Renal pelvis (tissue), 4 donors: Measurements from ENCODE around the gene TELO2. TPM values are rescaled to one million over a fixed set of nuclear protein-coding genes. Genes with fewer than 3 reads are reported as not detected.
"Not testable (repeated sequence)": the region's sequence is repeated elsewhere in the genome, so short reads cannot be mapped to it uniquely, and the experiment has no call there.

Source experiments
- DNase-seq: peaks from one replicate; pipeline ENCODE4 v3.0.0-alpha.2; 2013
- polyA plus RNA-seq, 3 donors: library from polyadenylated mRNA; unstranded; fragments of 120-200 nt; gene quantifications; one replicate each; pipeline ENCODE4 v1.2.1, GENCODE V29; 2013; ENCODE audit not compliant: insufficient read length in 3 of 3

TELO2 gene
- polyA plus RNA-seq, 3 donors: 42.3 to 47.9 (median 43.6) TPM

DNA sequence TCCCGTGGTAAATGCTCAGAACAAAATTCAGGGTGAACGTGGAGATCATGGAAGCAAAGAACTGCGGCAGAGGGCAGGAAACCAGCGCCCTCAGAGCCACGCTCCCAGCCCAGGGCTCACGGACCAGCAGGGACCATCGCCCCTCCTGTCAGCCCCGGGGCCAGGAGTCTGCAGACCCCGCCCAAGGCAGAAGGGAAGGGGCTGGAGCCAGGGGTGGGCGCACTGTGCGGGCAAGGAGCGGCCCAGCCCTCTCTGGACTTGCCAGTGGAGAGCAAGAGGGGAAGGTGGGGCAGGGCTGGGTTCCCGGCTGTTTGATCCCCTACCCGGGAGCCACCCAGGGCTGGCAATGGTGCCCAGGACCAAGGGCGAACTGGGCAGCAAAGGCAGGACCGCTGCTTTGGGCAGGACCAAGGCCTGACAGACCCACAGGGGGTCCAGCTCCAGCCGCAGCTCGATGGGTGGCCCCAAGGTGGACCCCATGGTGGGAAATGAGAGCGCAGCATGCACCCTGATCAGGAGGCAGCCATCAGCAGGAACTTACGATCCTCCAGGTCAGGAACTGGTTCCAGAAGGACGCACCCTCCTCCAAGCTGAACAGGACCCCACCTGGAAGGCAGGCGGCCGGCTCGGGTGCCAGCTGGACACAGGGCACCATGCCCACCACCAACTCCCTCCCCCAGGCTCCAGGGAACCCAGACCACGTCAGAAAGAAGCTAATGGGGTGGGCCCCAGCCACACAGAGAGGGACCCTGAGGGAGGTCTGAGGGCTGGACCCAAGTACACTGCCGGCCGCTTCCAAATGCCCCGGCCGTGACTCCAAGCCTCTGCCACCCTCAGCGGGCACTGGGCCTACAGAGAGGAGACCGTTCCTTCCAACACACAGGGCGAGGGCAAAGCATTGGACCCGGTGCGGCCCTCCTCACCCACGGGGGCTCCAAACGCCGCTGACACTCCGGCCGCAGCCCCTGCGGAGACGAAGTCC is 37.7 kb upstream of the TELO2 start:
- no peak for DNase-seq

- no peak for DNase-seq
Measured at GRCh38 chr16:1456951-1457350, 36.2 kb upstream of the TELO2 start.

DNA sequence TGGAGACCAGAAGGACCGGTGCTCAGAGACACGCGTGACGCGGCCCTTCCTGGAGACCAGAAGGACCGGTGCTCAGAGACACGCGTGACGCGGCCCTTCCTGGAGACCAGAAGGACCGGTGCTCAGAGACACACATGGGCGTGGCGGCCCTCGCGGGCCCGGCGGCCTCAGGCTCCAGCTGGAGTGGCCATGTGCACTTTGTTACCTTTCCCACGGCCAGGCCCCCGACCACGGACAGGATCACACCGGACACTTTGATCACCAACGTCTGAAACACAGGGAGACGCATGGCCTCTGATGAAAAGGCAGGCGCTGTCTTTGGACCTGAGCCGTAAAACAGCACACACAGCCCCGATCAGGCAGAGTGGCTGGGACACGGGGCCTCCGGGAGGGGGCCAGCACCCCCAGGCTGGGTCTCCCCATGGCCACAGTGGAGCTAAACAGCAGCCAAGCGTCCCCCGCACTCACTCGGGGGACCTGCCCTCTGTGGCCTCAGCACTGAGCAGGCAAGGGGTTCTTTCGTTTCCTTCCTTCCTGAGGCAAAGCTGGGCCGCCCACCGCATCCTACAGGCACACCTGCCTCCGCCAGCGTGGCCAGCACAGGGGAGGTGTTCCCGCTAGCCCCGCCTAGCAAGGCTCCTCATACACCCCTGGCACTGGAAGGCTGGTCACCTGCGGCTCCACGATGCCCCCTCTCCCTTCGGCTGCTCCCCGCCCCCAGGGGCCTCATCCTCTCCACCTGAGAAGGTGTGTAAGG is 35.5 kb upstream of the TELO2 start:
- DNase-seq: no peak

- no peak for DNase-seq
Measured at GRCh38 chr16:1458336-1458976, 34.7 kb upstream of the TELO2 start.

DNA sequence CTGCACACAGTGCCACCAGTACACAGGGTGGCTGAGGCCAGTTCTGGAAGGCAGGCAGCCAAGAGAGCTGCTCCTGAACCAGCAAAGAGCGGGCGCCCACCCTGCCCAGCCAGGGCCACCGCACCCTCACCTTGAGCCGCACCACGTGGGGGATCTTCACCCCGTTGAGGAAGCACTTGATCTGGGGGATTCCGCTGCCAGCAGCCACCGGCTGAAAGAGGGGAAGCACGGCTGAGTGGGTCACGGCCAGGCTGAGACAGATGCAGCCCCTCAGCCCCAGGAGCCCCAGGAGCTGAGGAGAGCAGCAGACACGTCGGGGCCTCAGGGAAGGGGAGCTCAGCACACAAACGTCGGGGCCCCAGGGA is 34.2 kb upstream of the TELO2 start:
- no peak for DNase-seq

DNA sequence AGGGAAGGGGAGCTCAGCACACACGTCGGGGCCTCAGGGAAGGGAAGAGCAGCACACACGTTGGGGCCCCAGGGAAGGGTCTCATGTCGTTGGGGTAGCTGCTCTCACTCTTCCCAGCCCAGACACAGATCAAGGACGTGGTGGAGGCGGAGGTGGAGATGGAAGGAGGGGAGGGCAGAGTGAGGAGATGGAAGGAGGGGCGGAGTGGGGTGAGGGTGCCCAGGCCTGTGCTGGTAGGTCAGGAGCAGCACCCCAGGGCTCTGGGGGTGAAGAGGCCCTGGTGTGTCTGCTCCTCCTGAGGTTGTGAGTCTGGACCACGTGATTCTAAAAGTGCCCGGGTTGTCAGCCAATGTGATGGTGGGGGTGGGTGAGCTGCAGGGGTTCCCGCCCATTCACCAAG is 33.2 kb upstream of the TELO2 start:
- DNase-seq: no peak

DNA sequence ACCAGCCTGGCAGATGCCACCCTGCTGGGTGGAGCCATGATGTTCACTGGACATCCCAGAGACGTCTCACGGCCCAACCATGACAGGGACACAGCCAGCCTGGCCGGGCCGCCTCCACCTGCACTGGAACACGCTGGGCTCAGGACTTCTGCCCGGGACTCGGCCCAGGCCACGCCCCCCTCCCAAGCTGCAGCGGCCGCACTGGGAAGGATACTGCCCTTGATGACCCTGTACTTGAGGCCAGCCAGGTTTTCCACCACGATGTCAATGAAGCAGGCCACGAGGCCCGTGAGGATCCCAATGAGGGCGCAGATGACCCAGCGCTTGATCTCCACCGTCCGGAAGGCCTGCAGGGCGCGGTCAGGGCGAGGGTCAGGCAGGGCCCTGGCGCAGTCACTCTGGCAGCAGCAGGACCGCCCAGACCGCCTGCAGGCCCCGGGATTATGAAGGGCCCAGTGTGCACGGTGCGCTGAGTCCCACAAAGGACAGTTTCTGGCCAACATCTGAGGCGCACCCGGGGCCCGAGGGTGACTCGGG is 32.5 kb upstream of the TELO2 start:
- no peak for DNase-seq

DNA sequence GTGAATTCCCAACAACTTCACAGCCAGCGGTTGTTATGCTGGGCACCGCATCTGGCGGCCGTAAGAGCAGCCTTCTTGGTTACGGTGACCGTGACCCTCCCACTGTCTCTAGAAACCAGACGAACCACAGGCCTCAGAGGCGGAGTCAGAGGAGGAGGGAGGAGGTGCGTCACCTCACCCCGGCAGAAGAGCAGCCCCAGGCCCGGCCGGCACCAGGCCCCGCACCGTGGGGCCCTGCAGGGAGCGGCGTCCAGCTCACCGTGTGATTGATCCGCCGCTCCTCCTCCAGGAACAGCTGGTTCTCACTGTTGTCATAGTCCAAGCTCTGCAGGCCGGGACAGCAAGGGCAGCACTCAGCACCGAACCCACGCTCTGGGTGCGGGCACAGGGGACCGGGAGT is 32.0 kb upstream of the TELO2 start:
- no peak for DNase-seq

GRCh38 chr16:1464196-1464893 is 28.8 kb upstream of the TELO2 start:
- DNase-seq: no peak

DNA sequence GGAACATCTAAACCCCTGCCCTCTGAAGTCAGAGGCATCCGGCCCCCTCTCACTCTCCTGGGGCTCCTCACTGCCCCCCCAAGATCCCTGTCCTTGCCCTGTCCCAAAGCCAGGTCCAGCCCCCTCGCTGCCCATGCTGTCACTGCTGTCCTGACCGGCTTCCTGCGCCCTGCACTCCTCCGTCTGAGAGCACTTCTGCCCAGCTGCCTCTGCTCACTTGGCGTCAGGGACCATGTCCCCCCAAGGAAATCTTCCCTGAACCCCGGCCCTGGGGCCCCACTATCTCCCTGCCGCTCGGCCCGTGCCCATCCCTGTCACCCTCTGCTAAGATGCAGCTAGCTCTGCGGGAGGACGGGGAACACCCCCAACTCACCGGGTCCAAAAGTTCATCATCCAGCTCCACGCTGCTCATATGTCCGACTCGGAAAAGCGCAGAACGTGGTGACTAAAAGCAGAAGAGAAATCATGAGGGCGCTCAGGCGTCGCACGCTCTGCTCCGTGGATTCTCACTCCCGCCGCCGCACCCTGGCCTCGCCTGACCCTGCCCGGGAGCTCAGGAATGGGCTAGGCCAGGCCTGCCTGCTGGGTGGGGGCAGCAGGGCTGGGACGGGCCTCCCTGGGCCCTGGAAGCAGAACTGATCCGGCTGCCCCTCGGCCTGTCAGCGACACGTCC is 28.1 kb upstream of the TELO2 start:
- DNase-seq: no peak

DNA sequence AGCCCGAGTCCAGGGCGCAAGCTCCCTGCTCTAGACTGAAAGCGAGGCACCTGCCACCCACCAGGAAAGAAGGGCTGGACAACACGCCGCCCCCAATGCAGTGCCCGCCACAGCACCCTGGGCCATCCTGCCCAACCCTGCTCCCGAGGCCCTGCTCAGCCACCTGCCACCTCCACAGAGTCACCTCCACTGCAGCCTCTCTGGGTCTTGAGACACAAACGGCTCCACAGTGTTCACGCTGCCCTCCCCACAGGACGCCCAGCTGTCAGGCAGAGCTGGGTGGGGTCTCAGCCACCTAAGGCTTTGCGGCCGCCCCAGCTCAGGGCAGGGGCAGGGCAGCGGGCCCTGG is 27.6 kb upstream of the TELO2 start:
- DNase-seq: no peak

GRCh38 chr16:1466054-1466453 is 27.1 kb upstream of the TELO2 start:
- no peak for DNase-seq

DNA sequence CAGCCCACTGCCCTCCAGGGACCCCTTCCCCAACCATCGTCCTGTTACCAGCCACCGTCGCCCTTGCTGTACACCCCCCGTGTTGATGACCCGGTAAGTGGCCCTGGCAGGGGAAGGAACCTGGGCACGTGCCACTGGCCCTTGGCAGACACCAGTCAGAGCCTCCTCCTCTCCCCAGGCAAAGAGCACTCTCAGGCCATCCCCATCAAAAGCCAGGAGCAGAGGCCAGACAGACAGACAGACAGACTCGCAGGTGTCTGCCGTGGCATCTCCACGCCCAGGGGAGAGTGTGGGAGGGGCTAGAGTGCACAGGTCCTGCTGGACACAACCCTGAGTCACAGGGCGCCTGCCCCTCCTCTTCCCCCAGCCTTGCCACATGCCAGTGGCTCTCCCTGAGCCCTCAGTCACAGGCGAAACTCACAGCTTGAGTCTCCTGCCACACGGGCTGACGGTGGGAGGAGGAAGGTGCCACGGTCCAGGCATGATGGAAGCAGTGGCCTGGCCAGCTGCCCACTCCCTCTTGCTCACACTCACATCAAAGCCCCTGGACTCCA is 26.1 kb upstream of the TELO2 start:
- DNase-seq: no peak

- DNase-seq: no peak
Measured at GRCh38 chr16:1468426-1468810, 24.7 kb upstream of the TELO2 start.

DNA sequence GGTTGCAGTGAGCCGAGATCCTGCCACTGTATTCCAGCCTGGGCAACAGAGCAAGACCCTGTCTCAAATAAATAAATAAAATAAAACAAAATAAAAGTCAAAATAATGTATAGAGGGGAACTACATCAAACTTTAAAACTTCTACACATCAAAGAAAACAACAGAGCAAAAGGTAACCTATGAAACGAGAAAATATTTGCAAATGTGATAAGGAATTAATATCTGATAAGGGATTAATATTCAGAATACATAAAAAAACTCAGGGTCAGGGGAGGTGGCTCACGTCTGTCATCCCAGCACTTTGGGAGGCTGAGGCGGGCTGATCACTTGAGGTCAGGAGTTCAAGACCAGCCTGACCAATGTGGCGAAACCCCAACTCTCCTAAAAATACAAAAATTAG is 24.0 kb upstream of the TELO2 start:
- not testable (repeated sequence) for DNase-seq

GRCh38 chr16:1469693-1470201 is 23.4 kb upstream of the TELO2 start:
- DNase-seq: no peak

DNA sequence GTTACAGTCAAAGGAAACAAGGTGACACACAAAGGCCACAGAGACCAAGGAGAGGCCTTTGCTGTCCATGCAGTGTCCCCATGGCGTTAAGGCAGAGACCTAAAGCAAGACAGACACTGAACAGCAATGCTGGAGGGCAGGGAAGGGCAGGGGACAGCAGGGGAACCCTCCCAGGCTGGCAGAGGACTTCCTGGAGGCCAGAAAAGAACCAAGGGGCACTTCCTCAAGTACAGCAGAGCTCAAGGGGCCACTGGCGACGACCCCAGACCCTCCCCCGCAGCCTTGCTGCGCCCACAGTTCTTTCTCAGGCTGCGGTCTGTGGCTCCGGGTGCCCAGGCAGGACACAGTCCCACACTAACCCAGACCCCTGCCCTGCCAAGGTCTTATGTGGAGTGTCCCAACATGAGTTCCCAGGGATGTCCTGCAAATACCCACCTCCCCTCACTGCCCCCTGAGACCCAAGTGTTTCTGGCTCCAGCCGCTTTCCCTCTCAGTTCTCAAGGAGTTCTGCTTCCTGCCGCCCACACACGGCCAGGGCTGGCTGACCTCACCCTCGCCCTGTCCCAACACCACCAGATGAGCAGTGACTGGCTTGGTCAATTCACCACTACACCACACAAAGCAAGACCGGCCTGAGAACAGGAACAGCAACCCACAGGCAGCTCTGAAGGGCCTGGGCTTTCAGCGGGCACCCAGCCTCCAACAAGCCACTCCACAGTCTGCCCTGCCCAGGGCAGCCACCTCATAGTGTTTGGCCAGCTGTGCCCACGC is 22.5 kb upstream of the TELO2 start:
- no peak for DNase-seq

GRCh38 chr16:1471569-1472194 is 21.5 kb upstream of the TELO2 start:
- DNase-seq: no peak

GRCh38 chr16:1472974-1473373 is 20.2 kb upstream of the TELO2 start:
- DNase-seq: no peak
